ENCODE data around the gene SCOC. TPM values are rescaled to one million over a fixed set of nuclear protein-coding genes. Genes with fewer than 3 reads are reported as not detected.
A peak's percentile ranks its signal among the peaks of the same experiment; 100 is the strongest.

The SCOC gene
- polyA plus RNA-seq, 1 donor (not counting 4 experiments of a cell fraction or from before 2014, with no cell fraction given) = 92.1 TPM

GRCh38 chr4:140363558-140363957 lies 9.9 kb upstream of the SCOC start:
- no peak overlapping the region for H2AFZ ChIP-seq (ENCODE audit: control insufficient read depth, low read length)
- H3K36me3 ChIP-seq (ENCODE audit: control insufficient read depth in 2 of 2, extremely low read depth in 1 of 2, insufficient read depth in 2 of 2, low read length in 2 of 2) = no peaks in the 10 kb centered on the region
- no peak overlapping the region for H3K9ac ChIP-seq (ENCODE audit: control insufficient read depth, extremely low read depth, insufficient read depth, low read length)
- peaks cover 9% of the 10 kb centered on the region for H3K4me1 ChIP-seq (ENCODE audit: control insufficient read depth, extremely low read depth, insufficient read depth, low read length)
- H3K4me2 ChIP-seq (ENCODE audit: control insufficient read depth, extremely low read depth, insufficient read depth, low read depth, low read length) = no peak overlapping the region
- dilution Hi-C loops (cut with MboI; ENCODE audit: extremely low pct_ligation_motif_present, low sequenced_read_pairs) = no loop called here
- FAIRE-seq = no peak
- H3K9me3 ChIP-seq (ENCODE audit: control insufficient read depth, low read depth, low read length) = no peaks in the 10 kb centered on the region
- no peak overlapping the region for H3K4me3 ChIP-seq (ENCODE audit: control insufficient read depth in 2 of 3, extremely low read depth in 1 of 3, insufficient read depth in 2 of 3, low read depth in 1 of 3, low read length in 3 of 3)
- H3K27me3 ChIP-seq (ENCODE audit: control insufficient read depth, extremely low read depth, insufficient read depth, low read length) = no peaks in the 10 kb centered on the region
- H3K27ac ChIP-seq (ENCODE audit: control insufficient read depth, insufficient read depth, low read length) = no peak overlapping the region
- H4K20me1 ChIP-seq (ENCODE audit: control insufficient read depth, extremely low read depth, insufficient read depth, low read length) = no peaks in the 10 kb centered on the region
- H3K79me2 ChIP-seq (ENCODE audit: control insufficient read depth, insufficient read depth, low read length) = no peaks in the 10 kb centered on the region
- TF ChIP-seq CTCF (optimal IDR thresholded peaks at IDR 0.05 in 1 of 3, IDR thresholded peaks at IDR 0.05 in 1 of 3, conservative IDR thresholded peaks at IDR 0.05 in 1 of 3; ENCODE audit: extremely low read depth in 1 of 3, insufficient read depth in 2 of 3, low read length in 3 of 3) (no peak), EZH2 (IDR thresholded peaks at IDR 0.05; ENCODE audit: low read length) (no peak)
- DNase-seq (ENCODE audit: low read depth, low spot score) = no peak
- no peaks in the 10 kb centered on the region for H3K9me1 ChIP-seq (ENCODE audit: control insufficient read depth, extremely low read depth, insufficient read depth, low read length)

GRCh38 chr4:140367738-140368137 lies 5.7 kb upstream of the SCOC start:
- no peaks in the 10 kb centered on the region for H3K9me1 ChIP-seq (ENCODE audit: control insufficient read depth, extremely low read depth, insufficient read depth, low read length)
- no peak for TF ChIP-seq EZH2 (IDR thresholded peaks at IDR 0.05; ENCODE audit: low read length)
- TF ChIP-seq CTCF (optimal IDR thresholded peaks at IDR 0.05 in 1 of 3, IDR thresholded peaks at IDR 0.05 in 1 of 3, conservative IDR thresholded peaks at IDR 0.05 in 1 of 3; ENCODE audit: extremely low read depth in 1 of 3, insufficient read depth in 2 of 3, low read length in 3 of 3) = no peak
- no peak for DNase-seq (ENCODE audit: low read depth, low spot score)
- no peak overlapping the region for H3K27ac ChIP-seq (ENCODE audit: control insufficient read depth, insufficient read depth, low read length)
- H3K36me3 ChIP-seq (ENCODE audit: control insufficient read depth in 2 of 2, extremely low read depth in 1 of 2, insufficient read depth in 2 of 2, low read length in 2 of 2) = no peaks in the 10 kb centered on the region
- H3K9me3 ChIP-seq (ENCODE audit: control insufficient read depth, low read depth, low read length) = no peaks in the 10 kb centered on the region
- no peaks in the 10 kb centered on the region for H4K20me1 ChIP-seq (ENCODE audit: control insufficient read depth, extremely low read depth, insufficient read depth, low read length)
- peak overlapping the region; percentile 7 for H3K4me2 ChIP-seq (ENCODE audit: control insufficient read depth, extremely low read depth, insufficient read depth, low read depth, low read length)
- H3K27me3 ChIP-seq (ENCODE audit: control insufficient read depth, extremely low read depth, insufficient read depth, low read length) = no peaks in the 10 kb centered on the region
- no peak overlapping the region for H3K4me3 ChIP-seq (ENCODE audit: control insufficient read depth in 2 of 3, extremely low read depth in 1 of 3, insufficient read depth in 2 of 3, low read depth in 1 of 3, low read length in 3 of 3)
- peak; percentile 88 for FAIRE-seq
- peak overlapping the region; percentile 5 for H2AFZ ChIP-seq (ENCODE audit: control insufficient read depth, low read length)
- no peak overlapping the region for H3K9ac ChIP-seq (ENCODE audit: control insufficient read depth, extremely low read depth, insufficient read depth, low read length)
- H3K79me2 ChIP-seq (ENCODE audit: control insufficient read depth, insufficient read depth, low read length) = no peaks in the 10 kb centered on the region
- peaks cover 10% of the 10 kb centered on the region for H3K4me1 ChIP-seq (ENCODE audit: control insufficient read depth, extremely low read depth, insufficient read depth, low read length)
- dilution Hi-C loops (cut with MboI; ENCODE audit: extremely low pct_ligation_motif_present, low sequenced_read_pairs) = no loop called here
